T-helper 2 cell treated with Interferon-gamma antibody and Interleukin-4, amounts not matched to agents 5 μg/mL and 100 μg/mL, for 36 hours (primary cell): ENCODE measurements around the gene SPHK1.

Source experiments
- DNase-seq: peaks from one replicate; pipeline ENCODE4 v3.0.0; 2021; ENCODE audit warnings: low spot score
- H3K27ac Mint-ChIP-seq: one replicate; pipeline ENCODE4 v1.8.0; 2021; ENCODE audit warnings: mild to moderate bottlenecking, mixed read lengths
- H3K27me3 Mint-ChIP-seq: one replicate; pipeline ENCODE4 v1.8.0; 2021; ENCODE audit warnings: low read depth, mixed read lengths
- H3K36me3 Mint-ChIP-seq: one replicate; pipeline ENCODE4 v1.8.0; 2021; ENCODE audit warnings: low read depth, mixed read lengths
- H3K4me1 Mint-ChIP-seq: one replicate; pipeline ENCODE4 v1.8.0; 2021; ENCODE audit warnings: low read depth, mixed read lengths
- H3K4me3 Mint-ChIP-seq: one replicate; pipeline ENCODE4 v1.8.0; 2022; ENCODE audit warnings: mild to moderate bottlenecking, moderate library complexity, mixed read lengths
- H3K9me3 Mint-ChIP-seq: one replicate; pipeline ENCODE4 v1.8.0; 2021; ENCODE audit warnings: mixed read lengths

The SPHK1 gene

DNA sequence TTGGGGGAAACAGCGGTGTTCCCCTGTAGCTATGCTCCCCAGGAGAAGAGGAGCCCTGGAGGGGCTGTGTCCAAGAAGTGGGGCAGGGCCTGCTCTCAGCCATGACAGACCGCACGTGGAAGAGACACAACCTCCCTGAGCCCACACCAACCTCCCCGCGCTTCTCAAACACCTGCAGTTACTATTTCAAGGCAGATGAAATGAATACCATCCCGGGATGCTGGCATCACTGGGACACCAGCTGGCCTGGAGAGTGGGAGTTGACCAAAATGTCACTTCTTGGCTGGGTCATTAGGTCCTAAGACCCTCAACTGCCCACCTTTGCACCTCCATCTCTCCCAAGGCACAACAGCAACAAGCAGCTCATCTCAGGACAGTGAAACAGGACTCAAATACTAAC is 32.0 kb downstream of the SPHK1 start:
- Mint-ChIP-seq H3K9me3 (no peaks in the 10 kb centered on the region), H3K27me3 (no peaks in the 10 kb centered on the region), H3K27ac (no peak overlapping the region), H3K4me3 (no peak overlapping the region), H3K4me1 (no peaks in the 10 kb centered on the region), H3K36me3 (no peaks in the 10 kb centered on the region)
- DNase-seq, result no peak

DNA sequence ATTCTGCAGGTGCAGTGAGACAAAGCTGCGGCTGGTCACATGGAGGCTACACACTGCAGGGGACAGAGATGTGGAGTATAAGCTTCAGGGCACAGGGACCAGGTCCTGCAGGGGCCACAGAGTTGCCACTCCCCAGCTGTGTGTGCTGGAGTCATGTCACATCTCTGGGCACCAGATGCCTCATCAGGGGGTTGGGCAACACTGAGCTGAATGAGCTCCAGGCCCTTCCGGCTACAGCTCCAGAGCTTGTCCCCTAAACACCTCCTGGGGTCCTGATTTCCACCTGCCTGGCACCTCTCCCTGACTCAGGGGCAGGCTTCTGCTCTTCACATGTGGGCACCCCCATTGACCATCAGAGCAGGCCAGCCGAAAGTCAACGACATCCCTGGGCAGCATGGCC is 32.5 kb downstream of the SPHK1 start:
- H3K4me3 Mint-ChIP-seq, result no peak overlapping the region
- no peaks in the 10 kb centered on the region for H3K4me1 Mint-ChIP-seq
- DNase-seq, result no peak
- H3K27ac Mint-ChIP-seq, result no peak overlapping the region
- H3K36me3 Mint-ChIP-seq, result no peaks in the 10 kb centered on the region
- H3K9me3 Mint-ChIP-seq, result no peaks in the 10 kb centered on the region
- H3K27me3 Mint-ChIP-seq, result no peaks in the 10 kb centered on the region

DNA sequence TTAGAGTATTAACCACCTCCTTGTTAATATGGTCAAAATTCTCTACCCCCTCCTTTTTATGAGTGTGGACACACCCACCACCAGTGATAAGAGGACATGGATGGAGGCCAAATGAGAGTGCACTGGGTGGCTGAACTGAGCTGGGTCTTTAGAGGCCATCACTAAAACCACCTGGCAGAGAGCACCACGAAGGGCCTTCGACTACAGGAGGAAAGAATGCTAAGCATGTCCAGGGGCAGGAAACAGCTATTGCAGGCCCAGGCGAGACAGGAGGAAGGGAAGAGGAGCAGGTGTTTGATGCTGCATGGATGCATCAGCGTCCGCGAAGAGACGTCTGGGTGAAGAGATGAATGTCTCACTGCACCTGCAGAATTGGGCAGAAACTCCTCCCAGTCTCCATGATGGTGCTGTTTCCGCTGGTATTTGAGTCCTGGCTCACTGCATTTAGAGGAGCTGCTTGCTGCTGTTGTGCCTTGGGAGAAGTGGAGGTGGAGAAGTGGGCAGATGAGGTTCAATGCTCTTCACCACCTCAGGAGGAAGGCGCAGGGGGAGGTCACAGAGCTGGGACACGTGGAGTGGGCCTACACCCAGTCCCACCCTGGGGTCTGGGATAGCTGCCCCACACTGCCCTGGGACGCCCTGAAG is 33.2 kb downstream of the SPHK1 start:
- Mint-ChIP-seq H3K27me3 (no peaks in the 10 kb centered on the region), H3K4me1 (no peaks in the 10 kb centered on the region), H3K4me3 (no peak overlapping the region), H3K9me3 (no peaks in the 10 kb centered on the region), H3K27ac (peak overlapping the region; percentile 42), H3K36me3 (no peaks in the 10 kb centered on the region)
- no peak for DNase-seq

DNA sequence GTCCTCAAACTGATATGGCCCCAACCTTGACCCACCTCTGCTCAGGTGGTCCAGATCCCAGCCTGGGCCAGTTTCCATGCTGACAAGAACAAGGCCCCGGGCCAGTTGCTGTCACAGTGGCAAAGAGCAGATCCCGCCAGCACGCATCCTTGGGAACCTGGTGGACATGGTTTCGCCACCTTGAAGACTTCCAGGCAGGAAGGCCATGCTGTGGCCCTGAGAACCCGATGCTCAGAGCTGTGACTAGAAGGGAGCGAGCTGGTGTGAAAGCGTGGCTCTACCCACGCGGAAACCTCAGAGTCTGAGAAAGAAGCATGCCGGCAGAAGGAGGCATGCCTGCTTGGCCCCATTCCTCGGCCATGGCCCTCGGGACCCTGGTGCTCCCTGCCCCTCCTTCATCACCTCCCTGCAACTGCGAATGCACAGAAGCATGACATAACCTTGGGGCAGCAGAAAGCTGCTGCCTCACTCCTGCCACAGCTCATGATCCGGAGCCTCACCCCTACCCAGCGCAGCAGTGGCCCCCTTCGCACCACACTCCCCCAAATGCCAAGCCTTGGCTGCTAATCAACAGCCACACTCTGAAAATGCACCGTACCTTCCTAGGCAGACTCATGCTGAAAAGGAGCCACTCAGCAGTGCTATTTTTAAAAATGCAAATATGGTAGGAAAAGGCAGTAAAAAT is 35.3 kb downstream of the SPHK1 start:
- no peak for DNase-seq
- H3K9me3 Mint-ChIP-seq, result no peaks in the 10 kb centered on the region
- H3K4me1 Mint-ChIP-seq, result no peaks in the 10 kb centered on the region
- H3K36me3 Mint-ChIP-seq, result no peaks in the 10 kb centered on the region
- no peaks in the 10 kb centered on the region for H3K27me3 Mint-ChIP-seq
- H3K27ac Mint-ChIP-seq, result no peak overlapping the region
- no peak overlapping the region for H3K4me3 Mint-ChIP-seq

DNA sequence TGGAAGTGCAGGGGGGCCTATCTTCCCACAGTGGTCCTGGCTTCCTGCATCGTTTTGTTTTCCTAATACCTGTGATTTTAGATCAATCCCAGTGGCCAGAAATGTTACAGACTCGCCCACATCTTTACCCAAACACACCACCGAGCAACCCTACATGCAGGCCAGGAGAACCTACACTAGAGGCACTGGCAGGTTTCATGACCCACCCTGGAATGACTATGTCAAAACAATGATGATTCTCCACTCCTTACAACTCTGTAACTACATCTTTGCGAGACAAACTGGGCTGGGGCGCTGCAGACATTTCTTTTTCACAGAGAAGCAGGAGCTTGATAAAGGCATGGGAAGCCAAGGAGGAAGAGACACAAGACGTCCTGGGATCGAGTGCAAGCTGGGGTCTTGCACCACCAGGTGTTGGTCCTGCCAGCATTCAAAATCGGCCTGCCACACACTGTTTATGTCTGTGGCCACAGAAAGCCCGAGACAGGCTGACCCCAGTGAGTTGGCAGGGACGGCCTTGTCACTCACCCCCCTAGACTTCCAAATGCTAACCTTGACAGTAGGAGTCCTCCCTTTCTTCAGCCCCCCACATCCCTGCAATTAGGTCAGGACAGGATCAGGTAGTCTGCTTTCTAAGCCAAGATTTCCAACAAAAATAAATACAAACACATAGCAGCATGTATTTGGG is 36.1 kb downstream of the SPHK1 start:
- Mint-ChIP-seq H3K9me3 (no peaks in the 10 kb centered on the region), H3K4me1 (no peaks in the 10 kb centered on the region), H3K27ac (no peak overlapping the region), H3K27me3 (no peaks in the 10 kb centered on the region), H3K36me3 (no peaks in the 10 kb centered on the region), H3K4me3 (no peak overlapping the region)
- DNase-seq, result no peak

DNA sequence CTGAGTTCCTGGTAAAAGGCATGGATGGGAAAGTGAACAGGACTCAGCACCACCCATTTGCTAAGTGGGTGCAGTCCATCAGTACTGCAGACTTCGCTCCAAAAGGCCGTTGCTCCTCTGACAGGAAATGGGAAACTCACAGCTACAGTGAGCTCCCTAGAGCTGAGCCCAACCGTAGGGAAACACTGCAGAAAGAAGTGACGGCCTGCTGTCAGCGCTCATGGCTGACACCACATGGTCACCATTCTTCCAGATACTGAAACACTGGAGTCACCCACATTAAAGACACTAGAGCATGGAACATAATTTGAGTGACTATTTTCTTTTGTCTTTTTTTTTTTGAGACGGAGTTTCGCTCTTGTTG is 36.6 kb downstream of the SPHK1 start:
- Mint-ChIP-seq H3K4me1 (no peaks in the 10 kb centered on the region), H3K27me3 (no peaks in the 10 kb centered on the region), H3K27ac (no peak overlapping the region), H3K9me3 (no peaks in the 10 kb centered on the region), H3K4me3 (no peak overlapping the region), H3K36me3 (no peaks in the 10 kb centered on the region)
- no peak for DNase-seq

DNA sequence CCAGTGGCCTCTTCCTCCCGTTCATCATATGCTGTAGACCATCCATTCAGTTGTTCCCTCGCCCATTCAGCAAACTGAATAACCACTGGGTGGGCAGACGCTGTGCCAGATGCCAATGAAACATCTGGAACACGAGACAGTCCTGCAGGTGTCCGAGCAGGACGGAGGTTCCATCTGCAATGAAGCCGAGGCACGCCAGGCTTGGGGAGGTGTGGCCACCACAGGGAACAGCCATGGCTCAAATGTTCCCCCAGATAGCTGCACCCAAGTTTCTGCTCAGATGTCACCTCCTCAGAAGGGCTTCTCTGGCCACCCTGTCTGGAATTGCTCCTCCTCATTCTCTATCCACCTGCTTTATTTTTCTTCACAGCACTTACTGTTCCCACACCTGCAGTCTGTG is 38.0 kb downstream of the SPHK1 start:
- H3K4me1 Mint-ChIP-seq, result peaks cover 2% of the 10 kb centered on the region
- DNase-seq, result no peak
- no peaks in the 10 kb centered on the region for H3K36me3 Mint-ChIP-seq
- H3K9me3 Mint-ChIP-seq, result no peaks in the 10 kb centered on the region
- H3K27me3 Mint-ChIP-seq, result no peaks in the 10 kb centered on the region
- H3K27ac Mint-ChIP-seq, result no peak overlapping the region
- H3K4me3 Mint-ChIP-seq, result no peak overlapping the region

DNA sequence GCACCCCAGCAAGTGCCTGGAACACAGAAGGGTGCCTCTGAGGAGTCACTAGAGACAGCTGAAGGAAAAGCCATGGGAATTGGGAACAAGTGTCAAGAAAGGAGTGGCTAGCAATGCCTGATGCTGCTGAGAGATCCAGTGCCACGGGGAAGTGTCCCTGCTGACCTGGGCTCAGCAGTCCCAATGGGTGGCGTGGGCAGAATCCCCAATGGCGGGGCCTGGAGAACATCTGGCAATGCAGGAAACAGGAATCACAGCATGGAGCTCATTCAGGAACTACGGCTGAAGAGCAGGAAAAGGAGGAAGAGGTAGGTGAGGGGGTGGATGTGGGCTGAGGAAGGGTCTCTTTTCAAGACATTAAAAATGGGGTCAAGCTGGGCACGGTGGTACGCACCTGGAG is 38.5 kb downstream of the SPHK1 start:
- no peak for DNase-seq
- H3K4me1 Mint-ChIP-seq, result peaks cover 2% of the 10 kb centered on the region
- H3K9me3 Mint-ChIP-seq, result no peaks in the 10 kb centered on the region
- H3K4me3 Mint-ChIP-seq, result no peak overlapping the region
- H3K27ac Mint-ChIP-seq, result no peak overlapping the region
- H3K27me3 Mint-ChIP-seq, result no peaks in the 10 kb centered on the region
- no peaks in the 10 kb centered on the region for H3K36me3 Mint-ChIP-seq

DNA sequence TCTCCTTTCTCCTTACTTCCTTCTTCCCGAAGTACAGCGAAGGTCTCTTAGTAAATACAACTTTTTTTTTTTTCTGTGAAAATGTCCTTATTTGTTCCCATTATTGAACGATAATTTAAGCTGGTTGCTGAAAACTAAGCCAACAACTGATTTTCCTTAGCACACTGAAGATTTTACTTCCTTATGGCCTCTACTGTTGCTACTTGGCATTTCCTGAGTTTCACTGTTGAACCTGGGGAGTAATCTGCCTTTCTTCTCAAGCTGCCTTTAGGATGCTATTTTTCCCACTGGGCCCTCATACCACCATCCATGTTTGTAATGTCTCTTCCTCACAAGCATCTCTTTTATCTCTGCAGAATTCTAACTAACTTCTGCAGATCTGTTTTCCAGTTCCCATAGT is 42.4 kb downstream of the SPHK1 start:
- no peak for DNase-seq
- Mint-ChIP-seq H3K36me3 (peaks cover 3% of the 10 kb centered on the region), H3K9me3 (no peaks in the 10 kb centered on the region), H3K27ac (no peak overlapping the region), H3K27me3 (no peaks in the 10 kb centered on the region), H3K4me1 (peaks cover 4% of the 10 kb centered on the region), H3K4me3 (no peak overlapping the region)

DNA sequence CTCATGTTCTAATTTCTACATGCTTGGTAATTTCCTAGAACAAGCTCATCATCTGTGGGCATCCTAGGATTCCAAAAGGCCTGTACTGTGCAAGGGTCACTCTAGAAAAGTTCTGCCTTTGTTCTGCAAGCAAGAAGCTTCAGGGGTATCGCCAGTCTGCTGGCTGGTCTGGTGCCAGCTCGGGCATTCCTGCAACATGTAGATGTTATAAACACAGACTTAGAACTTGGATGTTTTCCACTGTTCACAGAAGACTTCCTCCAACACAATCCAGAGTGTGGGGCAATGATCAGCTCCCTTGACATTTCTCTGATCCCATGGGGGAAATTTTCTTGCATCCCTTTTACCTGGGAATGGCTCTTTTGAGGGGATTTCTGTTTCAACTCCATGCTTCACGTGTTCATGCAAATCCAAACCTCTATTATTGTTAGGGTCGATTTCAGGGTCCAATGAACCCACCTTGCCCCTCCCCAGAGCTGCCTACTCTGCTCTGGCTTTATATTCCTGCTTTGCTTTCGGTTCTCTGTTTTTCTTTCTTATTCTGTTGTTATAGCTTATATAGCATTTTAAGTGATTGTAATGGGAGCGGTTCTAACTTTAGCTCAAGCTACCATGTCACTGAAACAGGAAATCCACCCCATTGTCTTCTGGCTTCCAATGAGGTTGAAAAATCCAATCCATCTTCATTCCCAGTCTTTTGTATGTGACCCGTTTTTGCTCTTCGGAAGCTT is 43.3 kb downstream of the SPHK1 start:
- H3K27ac Mint-ChIP-seq, result no peak overlapping the region
- no peaks in the 10 kb centered on the region for H3K27me3 Mint-ChIP-seq
- peaks cover 3% of the 10 kb centered on the region for H3K36me3 Mint-ChIP-seq
- H3K9me3 Mint-ChIP-seq, result no peaks in the 10 kb centered on the region
- peaks cover 6% of the 10 kb centered on the region for H3K4me1 Mint-ChIP-seq
- no peak for DNase-seq
- H3K4me3 Mint-ChIP-seq, result no peak overlapping the region

DNA sequence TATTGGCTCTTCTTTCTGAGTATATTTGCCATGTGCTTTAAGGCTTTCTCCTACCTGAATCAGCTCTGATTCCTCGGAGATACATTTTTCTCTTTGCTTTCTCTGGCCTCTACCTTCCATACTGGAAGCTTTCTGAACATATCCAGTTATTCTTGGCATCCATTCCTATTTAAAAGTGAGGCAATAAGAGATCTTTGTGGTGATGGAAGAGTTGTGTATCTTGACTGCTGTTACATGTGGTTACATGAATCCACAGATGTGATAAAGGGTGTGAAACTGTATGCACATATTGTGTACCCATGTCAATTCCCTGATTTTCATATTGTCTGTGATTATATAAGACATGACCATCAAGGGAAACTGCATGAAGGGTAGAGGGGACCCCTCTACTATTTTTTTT is 44.1 kb downstream of the SPHK1 start:
- Mint-ChIP-seq H3K27me3 (no peaks in the 10 kb centered on the region), H3K4me3 (no peak overlapping the region), H3K36me3 (peaks cover 3% of the 10 kb centered on the region), H3K4me1 (peaks cover 7% of the 10 kb centered on the region), H3K9me3 (no peaks in the 10 kb centered on the region), H3K27ac (no peak overlapping the region)
- no peak for DNase-seq

DNA sequence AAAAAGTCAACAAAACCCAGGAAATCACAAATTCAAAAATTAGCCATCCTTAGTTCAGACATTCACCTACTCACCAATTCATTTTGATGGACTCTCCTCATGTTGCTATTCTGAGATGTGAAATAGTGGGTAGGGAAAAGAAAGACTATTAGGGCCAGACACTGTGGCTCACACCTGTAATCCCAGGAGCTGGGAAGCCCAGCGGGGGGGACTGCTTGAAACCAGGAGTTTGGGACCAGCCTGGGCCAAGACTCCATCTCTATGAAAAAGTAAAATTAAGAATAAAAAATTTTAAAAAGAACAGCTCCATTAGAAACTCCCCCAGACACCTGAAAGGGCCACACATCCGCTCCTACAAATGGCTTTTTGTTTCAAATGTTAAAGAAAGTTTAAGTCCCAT is 47.1 kb downstream of the SPHK1 start:
- Mint-ChIP-seq H3K36me3 (peaks cover 3% of the 10 kb centered on the region), H3K9me3 (no peaks in the 10 kb centered on the region), H3K27ac (no peak overlapping the region), H3K4me1 (peaks cover 7% of the 10 kb centered on the region), H3K4me3 (no peak overlapping the region), H3K27me3 (no peaks in the 10 kb centered on the region)
- DNase-seq, result no peak

DNA sequence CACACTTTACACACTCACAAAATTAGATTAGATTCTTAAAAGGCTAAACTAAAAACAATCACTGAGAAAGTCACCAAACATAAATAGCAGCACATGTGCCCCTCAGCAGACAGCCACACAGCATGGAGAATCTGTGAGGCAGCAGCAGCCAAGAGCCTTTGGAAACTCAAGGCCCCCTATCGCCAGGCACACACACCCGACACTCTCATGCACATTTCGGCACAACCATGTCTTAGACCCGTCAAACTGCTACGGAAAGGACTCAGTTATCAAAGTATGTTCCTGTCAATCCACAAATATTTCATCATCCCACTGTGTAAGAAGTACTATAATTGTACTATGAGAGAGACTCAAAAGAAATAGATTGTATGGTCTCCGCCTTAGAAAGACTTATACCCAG is 47.6 kb downstream of the SPHK1 start:
- H3K4me3 Mint-ChIP-seq, result no peak overlapping the region
- no peaks in the 10 kb centered on the region for H3K9me3 Mint-ChIP-seq
- DNase-seq, result no peak
- peaks cover 3% of the 10 kb centered on the region for H3K36me3 Mint-ChIP-seq
- H3K27ac Mint-ChIP-seq, result no peak overlapping the region
- peaks cover 7% of the 10 kb centered on the region for H3K4me1 Mint-ChIP-seq
- H3K27me3 Mint-ChIP-seq, result no peaks in the 10 kb centered on the region

DNA sequence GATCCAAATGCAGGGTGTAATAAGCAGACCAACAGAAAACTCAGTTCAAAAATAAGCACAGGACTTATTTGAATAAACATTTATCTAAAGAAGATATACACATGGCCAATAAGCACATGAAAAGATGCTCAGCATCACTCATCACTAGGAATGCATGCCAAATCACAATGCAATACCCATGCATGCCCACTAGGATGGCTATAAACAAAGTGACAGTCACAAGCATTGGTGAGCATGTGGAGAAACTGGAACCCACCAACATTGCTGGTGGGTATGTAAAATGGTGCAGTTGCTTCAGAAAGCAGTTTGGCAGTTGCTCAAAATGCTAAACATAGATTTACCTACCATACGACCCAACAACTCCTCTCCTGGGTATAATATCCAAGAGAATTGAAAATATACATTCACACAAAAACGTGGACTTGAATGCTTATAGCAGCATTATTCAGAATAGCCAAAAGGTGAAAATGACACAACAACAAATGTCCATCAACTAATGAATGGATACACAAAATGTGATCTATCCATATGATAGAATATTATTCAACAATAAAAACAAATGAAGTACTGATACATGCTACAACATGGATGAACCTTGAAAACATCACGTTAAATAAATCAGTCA is 48.4 kb downstream of the SPHK1 start:
- Mint-ChIP-seq H3K36me3 (peaks cover 3% of the 10 kb centered on the region), H3K27me3 (no peaks in the 10 kb centered on the region), H3K9me3 (no peaks in the 10 kb centered on the region), H3K27ac (no peak overlapping the region), H3K4me1 (peaks cover 5% of the 10 kb centered on the region), H3K4me3 (no peak overlapping the region)
- DNase-seq, result no peak
